NCI-H1694 (cell line): Measurements from ENCODE around the gene RCE1.
"Not testable (repeated sequence)": the region's sequence is repeated elsewhere in the genome, so short reads cannot be mapped to it uniquely, and the experiment has no call there.

Source experiments
- DNase-seq: peaks from one replicate; lab custom pipeline; 2025; lab: John Stamatoyannopoulos, UW

The RCE1 gene

GRCh38 chr11:66842896-66843775 is at the start of gene RCE1:
TSS of gene RCE1 (plus strand) at chr11:66843441. CDS start at chr11:66843456, 15 bp downstream.
- peak; percentile 38 for DNase-seq

GRCh38 chr11:66799815-66800214 is 43.4 kb upstream of the RCE1 start:
- not testable (repeated sequence) for DNase-seq

GRCh38 chr11:66800720-66801428 is 42.4 kb upstream of the RCE1 start:
- DNase-seq = no peak

GRCh38 chr11:66809592-66809991 is 33.6 kb upstream of the RCE1 start:
- DNase-seq = no peak

- no peak for DNase-seq
These were observed 32.6 kb upstream of the RCE1 start for GRCh38 chr11:66810576-66811185.

- no peak for DNase-seq
These were observed 28.6 kb upstream of the RCE1 start for GRCh38 chr11:66814678-66815077.

GRCh38 chr11:66815646-66816045 is 27.6 kb upstream of the RCE1 start:
- no peak for DNase-seq

GRCh38 chr11:66818231-66818955 is 24.8 kb upstream of the RCE1 start:
- DNase-seq = no peak

GRCh38 chr11:66820381-66820780 is 22.9 kb upstream of the RCE1 start:
- no peak for DNase-seq

- DNase-seq = no peak
These were observed 22.3 kb upstream of the RCE1 start for GRCh38 chr11:66820901-66821300.

GRCh38 chr11:66823700-66824099 is 19.5 kb upstream of the RCE1 start:
- no peak for DNase-seq

GRCh38 chr11:66824573-66824972 is 18.7 kb upstream of the RCE1 start:
- DNase-seq = not testable (repeated sequence)

- no peak for DNase-seq
These were observed 8.7 kb upstream of the RCE1 start for GRCh38 chr11:66834539-66834845.

- DNase-seq = no peak
These were observed 8.3 kb upstream of the RCE1 start for GRCh38 chr11:66834943-66835342.

- no peak for DNase-seq
These were observed 7.4 kb upstream of the RCE1 start for GRCh38 chr11:66835768-66836405.

- DNase-seq = no peak
These were observed 2.7 kb upstream of the RCE1 start for GRCh38 chr11:66840317-66841091.

- no peak for DNase-seq
These were observed 1.4 kb upstream of the RCE1 start for GRCh38 chr11:66841861-66842260.

- no peak for DNase-seq
These were observed 743 bp upstream of the RCE1 start for GRCh38 chr11:66842501-66842895.

- DNase-seq = no peak
These were observed 695 bp downstream of the RCE1 start for GRCh38 chr11:66843776-66844495.

GRCh38 chr11:66844496-66845142 is 1.4 kb downstream of the RCE1 start:
- DNase-seq = no peak
